Fibroblast of the conjunctiva (primary cell): ENCODE measurements around the gene CTTNBP2.
"Not testable (repeated sequence)": the region's sequence is repeated elsewhere in the genome, so short reads cannot be mapped to it uniquely, and the experiment has no call there.

Experiments used
- DNase-seq: peaks from one replicate; pipeline ENCODE4 v3.0.0-alpha.2; 2010; ENCODE audit warnings: low read depth

CTTNBP2 gene

DNA sequence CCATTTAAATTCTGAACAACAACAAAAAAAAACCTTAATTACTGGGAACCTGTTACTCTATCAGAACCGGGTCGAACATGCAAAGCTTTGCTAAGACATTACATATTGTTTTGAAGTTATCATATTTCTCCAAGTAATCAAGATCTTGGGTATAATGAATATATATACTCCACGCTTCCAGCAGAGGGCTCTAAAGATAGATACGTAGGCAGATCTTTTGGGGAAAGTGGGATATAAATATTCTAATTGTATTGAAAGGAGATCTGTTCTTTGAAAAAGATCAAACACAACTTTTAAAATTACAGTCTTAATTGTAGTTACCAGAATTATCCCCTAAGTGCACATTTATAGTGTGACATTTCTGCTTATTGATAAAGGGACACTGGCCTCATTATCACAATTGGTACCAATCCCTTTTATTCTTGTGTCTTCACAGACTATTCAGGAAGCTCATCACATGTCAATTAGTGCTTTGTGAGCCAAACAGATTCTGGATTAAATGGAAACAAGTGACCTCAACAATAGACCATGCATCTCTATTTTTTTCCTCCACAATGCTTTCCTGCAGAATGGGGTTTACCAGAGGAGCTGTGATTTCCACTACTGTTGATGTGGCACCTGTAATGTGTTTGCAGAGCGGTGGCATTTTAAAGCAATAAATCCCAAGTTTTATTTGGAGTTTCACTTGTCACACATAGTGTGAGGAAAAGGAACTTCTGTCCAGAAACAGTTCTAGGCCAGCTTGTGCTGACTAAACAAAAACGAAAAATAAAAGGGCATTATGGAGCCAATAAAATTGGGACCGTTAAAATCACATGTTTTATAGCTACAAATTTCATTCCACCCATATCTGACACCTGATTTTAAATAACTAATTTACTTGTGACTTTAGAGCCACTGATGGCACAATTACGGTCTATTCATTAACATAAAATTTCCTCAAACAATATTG, 122.4 kb downstream of the CTTNBP2 start:
- DNase-seq = peak; percentile 12

DNA sequence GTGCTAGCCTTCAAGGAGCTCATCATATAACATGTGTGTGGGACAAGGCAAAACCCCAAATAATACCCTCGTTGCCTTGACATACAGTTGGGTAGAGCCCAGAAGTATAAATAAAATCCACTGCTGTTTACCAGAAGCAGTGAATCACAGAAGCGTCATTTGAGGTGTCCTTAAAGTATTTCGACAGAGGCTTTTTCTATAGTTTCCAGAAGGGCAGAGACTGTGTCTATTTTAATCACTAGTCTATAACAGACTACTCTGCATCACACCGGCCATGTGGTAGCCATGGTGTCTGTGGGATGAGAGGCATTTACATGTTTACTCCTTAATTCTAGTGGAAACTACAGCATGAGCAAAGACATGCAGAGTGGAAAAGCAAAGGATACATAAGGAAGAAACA, 131.3 kb downstream of the CTTNBP2 start:
- no peak for DNase-seq

DNA sequence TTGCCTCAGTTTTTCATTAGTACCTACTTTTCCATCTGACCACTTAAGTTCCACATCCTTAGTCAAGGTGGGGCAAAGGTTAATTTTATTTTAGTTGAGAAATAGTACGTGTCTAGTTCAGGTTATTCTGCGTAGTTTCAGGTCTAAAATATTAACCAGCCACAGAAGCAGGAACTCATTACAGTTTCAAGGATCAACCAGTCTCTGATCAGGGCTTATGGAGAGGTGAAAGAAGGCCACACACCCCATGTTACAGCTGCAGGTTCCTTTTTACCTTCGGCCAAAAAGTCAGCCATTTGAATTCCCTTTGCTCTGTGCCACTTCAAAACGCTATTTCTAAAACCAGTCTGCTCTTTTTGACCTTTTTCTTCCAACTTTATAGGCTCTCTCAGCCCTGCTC, 134.2 kb downstream of the CTTNBP2 start:
- DNase-seq = no peak

DNA sequence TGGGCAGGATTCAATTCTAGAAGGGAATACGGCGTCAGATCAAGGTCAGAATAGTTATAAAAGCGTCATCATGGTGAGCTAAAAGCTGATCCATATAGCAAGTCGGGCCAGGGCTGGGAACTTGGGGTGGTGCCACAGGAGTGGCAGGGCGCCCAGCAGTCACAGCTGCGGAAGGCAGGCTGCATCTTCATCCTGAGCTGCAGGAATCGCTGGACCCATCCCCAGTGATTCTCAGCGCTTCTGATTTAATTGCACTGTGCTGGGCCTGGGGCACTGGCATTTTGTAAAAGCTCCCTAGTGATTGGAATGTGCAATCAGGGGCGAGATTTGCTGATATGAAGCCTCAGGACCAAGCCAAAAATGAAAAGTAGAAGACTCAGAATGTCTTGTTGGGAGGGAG, 135.3 kb downstream of the CTTNBP2 start:
- DNase-seq = no peak

DNA sequence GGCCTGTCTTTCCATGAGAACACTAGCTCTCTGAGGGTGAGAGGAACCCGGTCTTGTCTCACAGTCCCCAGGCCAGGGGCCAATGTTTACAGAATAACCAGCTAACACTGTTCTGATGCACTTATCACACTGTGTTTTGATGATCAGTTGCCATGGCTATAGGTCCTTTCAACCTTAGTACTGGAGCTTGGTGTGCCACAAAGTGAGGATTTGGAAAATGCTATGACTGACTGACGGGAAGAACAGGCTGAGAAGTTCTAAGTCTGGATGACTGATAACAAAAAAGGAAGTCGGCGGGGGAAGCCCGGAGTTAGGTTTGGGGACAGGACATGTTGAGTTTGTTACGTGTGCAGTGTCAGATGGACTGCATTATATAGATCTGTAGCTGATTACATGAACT, 141.8 kb downstream of the CTTNBP2 start:
- no peak for DNase-seq

DNA sequence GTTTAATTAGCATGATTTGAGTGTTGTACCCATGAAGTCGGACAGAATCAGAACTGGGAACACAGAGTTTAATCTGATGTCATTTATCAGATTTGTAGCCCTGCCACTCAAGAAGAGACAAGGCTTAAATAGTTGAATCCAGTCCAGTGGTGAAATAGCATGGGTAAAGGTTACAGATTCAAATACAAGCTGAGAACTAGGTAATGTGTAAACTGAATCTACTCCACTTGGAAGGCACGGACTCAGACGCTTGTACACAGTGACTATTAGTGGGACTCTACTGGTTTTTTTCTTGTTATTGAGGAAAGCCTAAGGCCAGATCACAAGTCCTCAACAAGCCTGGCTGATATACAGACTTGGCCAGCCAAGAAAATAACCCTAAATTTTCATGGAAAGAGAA, 142.9 kb downstream of the CTTNBP2 start:
- DNase-seq = no peak

DNA sequence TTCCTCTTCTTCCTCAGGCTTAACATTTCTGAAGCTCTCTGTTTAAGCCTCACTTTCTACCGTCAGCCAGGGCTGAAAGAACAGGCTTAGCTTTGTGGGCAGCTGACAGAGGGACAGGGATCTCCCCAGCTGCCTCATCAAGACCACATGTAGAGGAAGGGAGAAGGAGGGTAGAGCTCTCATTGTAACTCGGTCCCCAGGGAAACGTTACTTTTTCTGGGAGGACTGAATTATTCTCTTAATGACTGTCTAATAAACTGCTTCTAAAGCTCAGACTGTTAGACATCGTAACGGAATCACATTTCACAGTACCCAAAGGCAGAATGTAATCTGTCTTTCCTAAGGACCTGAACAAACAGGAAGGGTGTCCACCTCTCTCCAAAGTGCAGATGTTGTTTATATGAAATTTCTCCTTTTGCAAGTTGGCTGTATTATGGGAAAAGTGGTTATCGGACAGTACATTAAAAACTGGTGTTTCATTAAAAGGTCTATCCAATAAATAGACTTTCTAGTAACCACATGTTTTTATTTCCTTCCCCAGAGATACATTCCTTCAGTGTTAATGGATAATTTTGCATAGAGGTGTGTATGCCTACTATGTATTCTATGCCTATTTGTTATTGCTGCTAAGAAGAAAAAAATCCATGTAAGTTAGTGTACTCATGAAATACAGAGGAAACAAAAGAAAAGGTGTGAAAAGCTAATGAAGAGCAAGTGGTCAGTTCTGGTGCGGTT, 144.2 kb downstream of the CTTNBP2 start:
- DNase-seq = no peak

DNA sequence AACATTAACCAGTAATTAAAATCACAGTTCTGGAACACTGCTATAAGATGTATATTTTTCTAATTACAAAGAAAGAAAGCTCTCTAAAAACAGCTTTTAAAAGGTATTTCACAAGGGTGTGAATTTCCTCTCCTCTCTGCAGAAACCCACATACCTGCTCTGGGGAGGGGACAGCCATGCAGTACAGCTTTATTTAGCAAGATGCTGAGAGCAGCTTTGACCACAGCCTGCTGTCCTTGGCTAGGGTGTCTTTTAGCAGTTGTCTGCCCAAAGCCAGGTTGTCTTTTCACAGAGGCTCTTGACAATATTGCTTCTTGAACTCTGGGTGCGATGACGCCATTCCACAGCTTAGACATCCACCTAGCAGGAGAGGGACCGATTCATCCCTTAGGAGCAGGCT, 148.3 kb downstream of the CTTNBP2 start:
- no peak for DNase-seq

DNA sequence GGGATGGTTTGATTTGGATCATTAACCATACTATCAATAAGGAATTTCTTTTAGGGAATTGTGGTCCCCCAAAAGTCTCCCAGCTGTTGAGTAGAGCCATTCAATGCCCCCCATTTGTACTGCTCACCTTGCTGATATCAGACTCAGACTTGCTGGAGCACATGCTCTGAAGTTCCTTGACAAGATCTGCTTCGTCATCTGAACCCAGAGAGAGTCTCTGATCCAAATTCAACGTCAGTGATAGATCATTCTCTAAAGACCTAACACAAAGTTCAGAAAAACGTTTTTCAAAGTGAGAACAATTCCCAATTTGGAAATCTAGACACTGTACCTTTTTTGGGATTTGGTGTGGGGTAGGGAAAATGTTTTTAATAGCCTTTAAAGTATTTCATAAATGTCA, 153.9 kb downstream of the CTTNBP2 start:
- DNase-seq = no peak

DNA sequence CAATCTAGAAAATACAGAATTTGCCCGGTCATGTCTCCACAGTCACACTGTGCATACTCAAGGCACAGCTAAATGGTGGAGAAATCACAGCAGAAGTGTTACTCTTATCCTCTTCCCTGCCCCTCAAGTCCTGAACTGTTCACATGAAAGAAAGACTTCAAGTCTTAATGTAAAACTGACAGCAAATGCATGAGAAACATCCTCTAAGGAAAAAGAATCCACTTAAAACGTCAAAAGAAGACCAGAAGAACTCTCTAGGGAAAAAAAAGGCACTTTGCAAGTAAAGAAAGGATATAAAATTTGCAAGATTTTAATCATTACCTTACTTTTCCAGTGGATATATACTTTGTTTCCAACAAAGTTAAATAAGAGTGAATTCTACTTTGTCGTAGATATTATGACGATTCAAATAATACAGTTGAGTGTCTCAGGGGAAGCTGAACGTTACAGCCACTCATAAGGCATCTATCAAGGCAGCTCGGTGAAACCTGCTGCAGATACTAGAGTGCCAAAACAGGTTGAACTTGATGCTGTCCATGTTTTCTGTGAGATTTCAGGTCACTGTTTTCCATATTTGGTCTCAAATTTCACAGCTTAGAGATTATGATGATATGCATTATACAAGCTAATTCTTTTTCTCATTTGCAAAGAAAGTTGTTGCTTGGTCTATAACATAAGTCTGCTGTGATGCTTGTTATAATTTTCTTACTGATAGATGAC, 155.0 kb downstream of the CTTNBP2 start:
- no peak for DNase-seq

DNA sequence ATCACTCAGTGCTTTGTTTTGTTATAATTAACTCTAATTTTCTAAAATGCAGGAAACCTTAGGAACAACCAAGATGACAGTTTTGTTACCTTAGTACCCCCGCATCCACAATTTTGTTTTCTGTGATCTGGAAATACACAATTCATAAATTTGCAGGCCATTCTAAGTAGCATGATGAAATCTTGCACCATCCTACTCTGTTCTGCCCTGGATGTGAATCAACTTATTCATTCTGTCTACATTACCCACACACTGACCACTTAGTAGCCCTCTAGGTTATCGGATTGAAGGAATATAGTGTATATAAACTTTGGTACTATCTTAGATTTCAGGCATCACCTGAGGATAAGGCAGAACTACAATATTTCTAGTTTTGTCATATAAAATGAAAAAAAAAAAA, 155.9 kb downstream of the CTTNBP2 start:
- DNase-seq = no peak

DNA sequence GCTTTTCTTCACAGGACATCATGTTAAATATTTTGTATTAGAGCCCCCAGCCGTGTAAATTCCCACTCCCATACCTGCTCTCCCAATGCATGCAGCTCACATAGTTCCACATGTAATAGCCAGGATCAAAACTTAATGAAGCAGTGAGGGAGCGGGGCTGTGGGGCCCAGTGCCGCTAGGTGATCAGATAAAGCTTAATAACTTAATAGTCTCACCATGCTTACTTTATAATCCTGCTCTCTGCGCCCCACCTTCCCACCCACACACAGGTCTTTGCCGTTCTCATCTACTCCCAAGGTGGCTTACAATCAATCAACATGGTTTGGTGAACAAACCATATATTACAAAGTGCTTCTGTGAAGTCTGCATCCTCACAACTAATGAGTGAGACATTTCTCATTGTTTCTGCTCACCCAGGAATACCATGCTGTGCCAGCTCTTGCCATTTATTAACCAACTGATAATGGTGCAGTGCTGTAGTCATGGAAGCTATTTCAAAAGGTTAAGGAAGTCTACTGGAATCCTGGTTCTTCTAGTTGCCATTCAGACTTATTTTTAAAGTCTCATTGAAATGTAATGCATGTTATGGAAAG, 156.4 kb downstream of the CTTNBP2 start:
- no peak for DNase-seq

DNA sequence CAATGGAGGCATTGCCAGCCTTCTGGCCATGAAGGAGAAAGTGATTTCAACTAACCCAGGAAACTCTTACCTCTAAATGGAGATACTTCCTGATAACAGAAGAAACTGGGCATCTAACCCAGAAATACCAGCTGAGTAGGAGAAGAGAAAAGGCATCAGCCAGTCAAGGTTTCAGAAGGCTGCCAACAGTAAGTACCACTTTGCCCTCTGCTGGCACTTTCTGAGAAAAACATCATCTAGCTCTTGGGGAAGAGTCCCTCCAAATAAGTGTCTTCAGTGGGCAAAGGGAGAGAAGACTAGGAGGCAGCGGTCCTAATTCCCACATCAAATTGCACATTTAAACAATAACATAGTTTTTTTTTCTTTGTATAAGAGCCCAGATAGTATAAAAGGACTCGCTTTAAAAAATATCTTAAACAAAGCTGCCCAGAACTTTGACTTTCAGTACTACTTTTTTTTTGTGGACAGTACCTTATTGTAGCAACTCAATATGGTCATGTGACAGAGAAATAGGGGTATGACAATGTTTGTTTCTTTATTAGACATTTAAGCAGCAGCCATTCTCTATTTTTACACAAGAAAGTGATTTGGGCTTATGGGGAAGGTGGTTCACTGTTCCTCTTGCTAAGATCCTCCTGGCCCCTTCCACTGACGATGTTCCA, 157.3 kb downstream of the CTTNBP2 start:
- peak; percentile 50 for DNase-seq

DNA sequence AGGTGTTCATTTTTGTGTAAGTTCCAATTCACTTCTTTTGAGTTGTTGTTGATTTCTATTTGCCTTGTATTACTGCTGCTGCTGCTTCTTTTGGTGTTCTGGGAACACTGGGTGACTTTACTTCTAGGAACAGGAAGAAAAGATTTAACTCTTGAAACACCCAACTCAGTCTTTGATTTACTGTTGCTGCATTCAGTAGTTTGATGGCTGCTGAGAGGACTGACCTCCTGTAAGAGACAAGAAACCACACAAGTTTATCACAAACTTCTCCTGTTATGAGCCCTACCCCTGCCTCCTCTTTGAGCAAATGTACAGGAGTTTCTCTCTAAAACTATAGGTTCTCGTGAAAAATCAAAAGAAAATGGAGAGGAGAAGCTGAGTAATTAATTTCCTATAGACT, 161.7 kb downstream of the CTTNBP2 start:
- no peak for DNase-seq

DNA sequence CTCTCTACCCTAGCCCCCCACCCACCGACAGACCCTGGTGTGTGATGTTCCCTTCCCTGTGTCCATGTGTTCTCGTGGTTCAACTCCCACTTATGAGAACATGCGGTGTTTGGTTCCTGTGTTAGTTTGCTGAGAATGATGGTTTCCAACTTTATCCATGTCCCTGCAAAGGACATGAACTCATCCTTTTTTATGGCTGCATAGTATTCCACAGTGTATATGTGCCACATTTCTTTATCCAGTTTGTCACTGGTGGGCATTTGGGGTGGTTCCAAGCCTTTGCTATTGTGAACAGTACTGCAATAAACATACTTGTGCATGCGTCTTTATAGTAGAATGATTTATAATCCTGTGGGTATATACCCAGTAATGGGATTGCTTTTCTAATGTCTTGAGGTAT, 165.1 kb downstream of the CTTNBP2 start:
- not testable (repeated sequence) for DNase-seq

DNA sequence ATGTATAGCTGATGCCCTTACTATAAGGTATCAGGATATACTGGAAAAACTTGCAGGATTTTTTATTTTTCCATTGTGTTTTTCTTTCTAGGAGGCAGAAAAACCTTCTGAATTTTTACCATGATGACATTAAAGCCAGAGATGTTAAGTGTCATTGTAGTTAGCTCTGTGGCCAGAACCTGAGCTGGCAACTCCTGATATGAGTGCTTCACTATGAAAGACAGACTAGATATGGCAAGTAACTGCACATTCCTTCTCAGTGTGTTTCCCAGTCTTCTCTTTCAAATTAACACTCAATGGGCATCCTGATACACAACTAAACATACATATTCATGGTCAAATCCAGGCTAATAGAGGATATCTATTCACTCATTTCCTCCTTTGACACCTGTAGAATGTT, 166.2 kb downstream of the CTTNBP2 start:
- DNase-seq = no peak

DNA sequence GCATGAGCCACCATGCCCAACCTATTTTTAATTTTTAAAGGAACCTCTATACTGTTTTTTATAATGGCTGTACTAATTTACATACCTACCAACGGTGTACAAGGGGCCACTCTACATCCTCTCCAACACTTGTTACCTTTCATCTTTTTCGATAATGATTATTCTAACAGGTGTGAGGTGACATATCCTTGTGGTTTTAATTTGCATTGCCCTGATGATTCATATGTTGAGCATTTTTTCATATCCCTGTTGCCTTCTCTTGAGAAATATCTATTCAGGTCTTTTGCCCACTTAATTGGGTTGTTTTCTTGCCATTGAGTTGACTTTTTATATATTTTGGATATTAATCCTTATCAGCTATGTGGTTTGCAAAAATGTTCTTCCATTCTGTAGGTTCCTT, 167.0 kb downstream of the CTTNBP2 start:
- DNase-seq = no peak

DNA sequence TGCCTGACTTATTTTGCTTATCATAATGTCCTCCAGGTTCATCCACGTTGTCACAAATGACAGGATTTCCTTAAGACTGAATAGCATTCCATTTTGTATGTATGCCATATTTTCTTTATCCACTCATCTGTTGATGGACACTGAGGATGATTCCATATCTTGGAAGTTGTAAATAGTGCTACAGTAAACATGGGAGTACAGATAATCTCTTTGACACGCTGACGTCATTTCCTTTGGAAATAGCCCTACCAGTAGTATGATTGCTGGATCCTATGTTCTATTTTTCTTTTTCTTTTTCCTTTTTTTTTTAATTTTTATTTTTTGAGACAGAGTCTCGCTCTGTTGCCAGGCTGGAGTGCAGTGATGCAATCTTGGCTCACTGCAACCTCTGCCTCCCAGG, 167.6 kb downstream of the CTTNBP2 start:
- DNase-seq = no peak

DNA sequence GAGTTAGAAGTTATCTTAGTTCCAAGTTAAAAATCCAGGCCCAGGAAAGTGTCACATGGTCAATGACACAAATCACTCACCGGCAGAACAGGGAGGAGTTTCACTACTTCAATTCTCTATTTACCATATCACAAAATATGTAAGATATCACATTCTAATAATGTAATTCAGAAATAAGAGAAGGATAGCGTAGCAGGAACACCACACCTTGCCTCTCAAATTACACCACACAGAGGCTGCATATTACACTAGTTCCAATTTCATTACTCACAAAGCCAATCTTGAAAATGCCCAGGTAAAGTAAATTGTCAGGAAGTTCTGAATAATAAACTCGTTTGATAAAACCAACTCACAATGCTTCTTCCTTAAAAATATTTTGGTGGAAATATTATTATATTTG, 169.2 kb downstream of the CTTNBP2 start:
- DNase-seq = no peak

DNA sequence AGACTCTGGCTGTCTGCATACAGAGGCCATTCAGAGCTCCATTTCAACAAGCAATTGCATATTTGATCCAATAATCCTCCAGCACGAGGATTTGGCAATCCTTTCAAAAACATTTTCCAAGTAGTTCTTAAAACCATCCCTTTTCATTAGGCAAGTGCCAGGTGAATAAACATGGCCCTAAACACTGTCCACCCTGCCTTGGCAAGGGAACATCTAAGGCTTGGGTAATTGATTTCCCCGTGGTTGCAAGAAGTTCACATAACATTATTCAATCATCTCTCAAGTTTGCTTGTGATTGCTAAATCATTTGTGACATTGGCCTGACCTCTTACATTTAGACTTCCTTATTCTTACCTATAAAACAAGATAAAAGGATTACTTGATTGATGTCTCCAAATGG, 175.2 kb downstream of the CTTNBP2 start:
- no peak for DNase-seq

DNA sequence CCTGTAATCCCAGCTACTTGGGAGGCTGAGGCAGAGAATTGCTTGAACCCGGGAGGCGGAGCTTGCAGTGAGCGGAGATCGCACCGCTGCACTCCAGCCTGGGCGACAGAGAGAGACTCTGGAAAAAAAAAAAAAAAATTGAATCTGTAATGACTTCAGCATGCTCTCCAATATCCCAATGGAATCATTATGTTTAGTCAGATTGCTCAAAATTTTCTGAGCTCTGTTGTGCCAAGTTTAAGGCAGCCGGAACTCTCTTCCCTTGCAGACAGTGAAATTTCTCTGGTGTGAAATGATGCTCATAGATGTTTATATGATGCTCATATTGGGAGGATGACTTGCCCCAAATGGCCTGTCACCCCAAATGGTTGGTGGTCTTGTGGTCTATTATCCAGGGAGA, 180.9 kb downstream of the CTTNBP2 start:
- DNase-seq = no peak

DNA sequence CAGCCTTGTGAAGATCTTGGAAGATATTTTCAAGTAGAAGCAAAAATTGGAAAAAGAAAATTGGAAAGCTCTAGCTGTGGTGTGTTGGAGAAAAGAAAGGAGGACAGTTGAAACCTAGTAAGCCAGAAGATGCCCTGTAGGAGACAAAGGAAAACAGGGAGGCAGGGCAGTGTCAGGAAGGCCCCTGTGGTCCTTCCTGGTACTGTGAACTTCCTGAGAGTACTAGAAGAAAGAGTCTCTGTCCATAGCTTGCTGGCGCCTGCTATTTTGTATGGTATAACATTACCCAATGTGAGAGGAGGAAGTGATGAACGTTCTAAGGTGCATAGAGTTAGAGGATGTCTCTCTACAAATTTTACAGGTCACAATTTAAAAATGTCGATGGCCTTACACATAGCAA, 183.1 kb downstream of the CTTNBP2 start:
- no peak for DNase-seq
